ENCODE results near the gene TTC21B. TPM values are rescaled to one million over a fixed set of nuclear protein-coding genes. Genes with fewer than 3 reads are reported as not detected.

The TTC21B gene
- total RNA-seq, 1 donor from 2014 or later: 91.3 TPM

- no peak for DNase-seq (ENCODE audit: low spot score in 2 of 2)
- no peak for FAIRE-seq
Measured at GRCh38 chr2:165844216-165844615, 109.4 kb downstream of the TTC21B start.

GRCh38 chr2:165843351-165843750, 110.2 kb downstream of the TTC21B start:
- DNase-seq (ENCODE audit: low spot score in 2 of 2) (no peak), FAIRE-seq (no peak)

GRCh38 chr2:165840333-165840958, 113.1 kb downstream of the TTC21B start:
- FAIRE-seq (no peak), DNase-seq (ENCODE audit: low spot score in 2 of 2) (no peak)

GRCh38 chr2:165839610-165840009, 114.0 kb downstream of the TTC21B start:
- FAIRE-seq: no peak
- no peak for DNase-seq (ENCODE audit: low spot score in 2 of 2)

DNA sequence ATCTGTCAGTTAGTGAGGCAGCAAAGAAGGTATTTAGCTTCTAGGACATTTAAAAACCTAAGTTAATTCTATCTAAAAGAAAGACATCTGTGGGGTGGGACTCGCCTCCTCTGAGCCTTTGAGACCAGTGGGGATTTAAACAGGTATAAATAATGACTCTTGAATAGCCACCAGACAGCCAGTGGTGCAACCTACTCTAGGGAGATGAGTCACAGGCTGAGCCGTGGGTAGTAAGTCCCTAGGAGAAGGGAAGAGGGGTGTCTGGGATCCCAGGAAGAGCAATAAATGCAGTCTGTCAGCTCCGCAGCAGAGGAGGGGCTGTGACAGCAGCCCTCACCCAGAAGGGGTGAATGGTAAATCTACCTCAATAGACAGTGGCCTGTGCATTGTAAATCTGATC, 116.5 kb downstream of the TTC21B start:
- FAIRE-seq: no peak
- no peak for DNase-seq (ENCODE audit: low spot score in 2 of 2)

DNA sequence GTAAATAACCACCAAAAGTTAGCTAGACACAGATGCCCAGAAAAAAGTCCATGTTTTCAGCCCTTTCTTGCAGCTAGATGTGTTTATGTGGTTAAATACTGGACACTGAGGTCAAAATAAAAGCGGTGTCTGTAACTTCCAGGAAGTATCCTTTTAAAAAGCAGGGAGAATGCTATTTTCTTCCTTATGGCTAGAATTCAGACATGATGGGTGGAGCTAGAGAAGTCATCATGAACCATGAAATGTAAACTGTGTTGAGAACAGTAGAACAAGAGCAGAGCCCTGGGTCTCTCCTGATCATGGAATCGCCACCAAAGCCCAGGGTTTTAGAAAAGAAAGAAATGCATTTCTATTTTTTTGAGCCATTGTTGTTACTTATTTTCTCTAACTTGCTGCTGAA, 118.2 kb downstream of the TTC21B start:
- FAIRE-seq: no peak
- DNase-seq (ENCODE audit: low spot score in 2 of 2): no peak

DNA sequence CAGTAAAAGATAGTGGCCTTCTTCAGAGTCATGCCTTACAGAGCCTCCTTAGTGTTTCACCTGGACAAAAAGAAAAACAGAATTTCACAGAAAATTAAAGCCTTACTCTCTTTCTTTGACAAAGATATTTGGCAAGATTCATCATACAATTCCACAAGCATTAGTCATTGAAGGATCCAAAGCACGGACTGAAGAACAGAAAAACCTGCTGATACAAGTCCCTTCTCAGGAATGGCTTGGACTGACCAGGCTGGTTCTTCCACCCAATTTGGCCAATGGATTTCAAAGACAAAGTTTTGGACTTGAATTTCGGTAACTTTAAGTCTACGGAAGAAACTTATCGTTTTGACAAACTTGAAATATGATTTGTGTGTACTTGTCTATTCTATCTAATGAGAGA, 120.4 kb downstream of the TTC21B start:
- FAIRE-seq: no peak
- no peak for DNase-seq (ENCODE audit: low spot score in 2 of 2)

- DNase-seq (ENCODE audit: low spot score in 2 of 2) (no peak), FAIRE-seq (no peak)
Measured at GRCh38 chr2:165827921-165828276, 125.7 kb downstream of the TTC21B start.

GRCh38 chr2:165827016-165827920, 126.3 kb downstream of the TTC21B start:
- DNase-seq (ENCODE audit: low spot score in 2 of 2) (no peak), FAIRE-seq (no peak)

- no peak for FAIRE-seq
- DNase-seq (ENCODE audit: low spot score in 2 of 2): no peak
Measured at GRCh38 chr2:165825041-165825440, 128.5 kb downstream of the TTC21B start.

Other genes starting within 250 kb of the TTC21B start
- gene GALNT3, start 159.5 kb downstream of the TTC21B start, total RNA-seq: 3.7 TPM
- 15.1 TPM for gene SCN1A, start 174.2 kb upstream of the TTC21B start, total RNA-seq

Measured in frontal cortex (tissue), 4 donors.